Colonic mucosa (tissue), 4 donors: ENCODE measurements around the gene TIMM22. TPM values are rescaled to one million over a fixed set of nuclear protein-coding genes. Genes with fewer than 3 reads are reported as not detected.
A peak's percentile ranks its signal among the peaks of the same experiment; 100 is the strongest.

Experiments used
- DNase-seq: peaks from one replicate; pipeline ENCODE4 v3.0.0-alpha.2; 2020
- H3K27ac ChIP-seq: fragments of 200-600 bp; one replicate; pipeline ENCODE4 v1.8.0; 2021
- H3K27me3 ChIP-seq: fragments of 200-600 bp; one replicate; pipeline ENCODE4 v1.8.0; 2021
- H3K36me3 ChIP-seq: fragments of 200-600 bp; one replicate; pipeline ENCODE4 v1.8.0; 2021
- H3K4me1 ChIP-seq: fragments of 200-600 bp; one replicate; pipeline ENCODE4 v1.8.0; 2021; ENCODE audit warnings: mild to moderate bottlenecking
- H3K4me3 ChIP-seq: fragments of 200-600 bp; one replicate; pipeline ENCODE4 v1.8.0; 2021
- H3K9ac ChIP-seq, 2 donors: one replicate each; pipeline ENCODE4 v1.7.0; 2013; ENCODE audit warnings: control low read depth in 2 of 2, low read depth in 2 of 2, low read length in 2 of 2
- H3K9me3 ChIP-seq: fragments of 200-600 bp; one replicate; pipeline ENCODE4 v1.8.0; 2021
- CTCF ChIP-seq: fragments of 200-600 bp; IDR thresholded peaks from one replicate; pipeline ENCODE4 v1.8.0; 2022; ENCODE audit warnings: antibody characterized with exemption, mild to moderate bottlenecking
- intact Hi-C: fragments of 100-400 bp; cut with DNase I; formaldehyde crosslinking; loops from one replicate; pipeline ENCODE4 v1.14.1; 2022
- total RNA-seq, 2 donors: library from RNA; stranded (reverse); fragmentation: NEBNext Ultra II Directional in 1 of 2; extraction: Animal tissue kit (Norgen Biotek cat#: 25700) in 1 of 2; gene quantifications; one replicate each; pipeline ENCODE4 v1.2.1, GENCODE V29; 2021
- donor health status: healthy.
- donor health status: DM: no; HTN: no; CAD: no.
- donor health status: DM: no; HTN: no; CAD: no.

TIMM22 gene
- total RNA-seq, 2 donors from 2014 or later = 8.3 to 12.8 TPM

- DNase-seq = no peak
- H3K27ac ChIP-seq = no peak overlapping the region
- no peaks in the 10 kb centered on the region for H3K27me3 ChIP-seq
- no peak overlapping the region for H3K9ac ChIP-seq
- TF ChIP-seq CTCF = no peak
- no peaks in the 10 kb centered on the region for H3K9me3 ChIP-seq
- H3K4me1 ChIP-seq = no peaks in the 10 kb centered on the region
- intact Hi-C loops = no loop called here
- H3K4me3 ChIP-seq = no peak overlapping the region
- no peaks in the 10 kb centered on the region for H3K36me3 ChIP-seq
Observed at GRCh38 chr17:1036845-1037237, 39.9 kb downstream of the TIMM22 start.

- no peaks in the 10 kb centered on the region for H3K27me3 ChIP-seq
- intact Hi-C loops = no loop called here
- H3K9me3 ChIP-seq = no peaks in the 10 kb centered on the region
- no peak for TF ChIP-seq CTCF
- H3K4me3 ChIP-seq = no peak overlapping the region
- no peaks in the 10 kb centered on the region for H3K4me1 ChIP-seq
- DNase-seq = no peak
- H3K36me3 ChIP-seq = no peaks in the 10 kb centered on the region
- no peak overlapping the region for H3K9ac ChIP-seq
- no peak overlapping the region for H3K27ac ChIP-seq
Observed at GRCh38 chr17:1037238-1037879, 40.4 kb downstream of the TIMM22 start.

GRCh38 chr17:1038459-1039122, 41.7 kb downstream of the TIMM22 start:
- no peak overlapping the region for H3K27ac ChIP-seq
- H3K36me3 ChIP-seq = no peaks in the 10 kb centered on the region
- H3K9me3 ChIP-seq = no peaks in the 10 kb centered on the region
- H3K4me3 ChIP-seq = no peak overlapping the region
- intact Hi-C loops = no loop called here
- DNase-seq = no peak
- H3K27me3 ChIP-seq = no peaks in the 10 kb centered on the region
- no peak overlapping the region for H3K9ac ChIP-seq
- no peak for TF ChIP-seq CTCF
- no peaks in the 10 kb centered on the region for H3K4me1 ChIP-seq

GRCh38 chr17:1039123-1039507, 42.2 kb downstream of the TIMM22 start:
- intact Hi-C loops = no loop called here
- DNase-seq = no peak
- H3K27ac ChIP-seq = peak overlapping the region; percentile 45
- no peak overlapping the region for H3K4me3 ChIP-seq
- H3K27me3 ChIP-seq = no peaks in the 10 kb centered on the region
- no peaks in the 10 kb centered on the region for H3K4me1 ChIP-seq
- TF ChIP-seq CTCF = no peak
- H3K9ac ChIP-seq = no peak overlapping the region
- H3K9me3 ChIP-seq = no peaks in the 10 kb centered on the region
- H3K36me3 ChIP-seq = no peaks in the 10 kb centered on the region

GRCh38 chr17:1039511-1040215, 42.7 kb downstream of the TIMM22 start:
- H3K9ac ChIP-seq = peak overlapping the region in 1 of 2 donors; percentile 26
- TF ChIP-seq CTCF = no peak
- no peak overlapping the region for H3K4me3 ChIP-seq
- H3K27me3 ChIP-seq = no peaks in the 10 kb centered on the region
- peak overlapping the region; percentile 45 for H3K27ac ChIP-seq
- DNase-seq = peak; percentile 45
- H3K9me3 ChIP-seq = no peaks in the 10 kb centered on the region
- intact Hi-C loops = no loop called here
- no peaks in the 10 kb centered on the region for H3K4me1 ChIP-seq
- no peaks in the 10 kb centered on the region for H3K36me3 ChIP-seq
